GM21723 (cell line): ENCODE measurements around the gene WDR26.
A peak's percentile ranks its signal among the peaks of the same experiment; 100 is the strongest.
"Not testable (repeated sequence)": the region's sequence is repeated elsewhere in the genome, so short reads cannot be mapped to it uniquely, and the experiment has no call there.

ENCODE experiments used
- ATAC-seq: cut with Tn5 transposase; IDR thresholded peaks from one replicate; pipeline ENCODE4 v1.9.1; 2021; ENCODE audit warnings: mild to moderate bottlenecking, moderate library complexity; ENCODE audit not compliant: unreplicated experiment

Gene WDR26

DNA sequence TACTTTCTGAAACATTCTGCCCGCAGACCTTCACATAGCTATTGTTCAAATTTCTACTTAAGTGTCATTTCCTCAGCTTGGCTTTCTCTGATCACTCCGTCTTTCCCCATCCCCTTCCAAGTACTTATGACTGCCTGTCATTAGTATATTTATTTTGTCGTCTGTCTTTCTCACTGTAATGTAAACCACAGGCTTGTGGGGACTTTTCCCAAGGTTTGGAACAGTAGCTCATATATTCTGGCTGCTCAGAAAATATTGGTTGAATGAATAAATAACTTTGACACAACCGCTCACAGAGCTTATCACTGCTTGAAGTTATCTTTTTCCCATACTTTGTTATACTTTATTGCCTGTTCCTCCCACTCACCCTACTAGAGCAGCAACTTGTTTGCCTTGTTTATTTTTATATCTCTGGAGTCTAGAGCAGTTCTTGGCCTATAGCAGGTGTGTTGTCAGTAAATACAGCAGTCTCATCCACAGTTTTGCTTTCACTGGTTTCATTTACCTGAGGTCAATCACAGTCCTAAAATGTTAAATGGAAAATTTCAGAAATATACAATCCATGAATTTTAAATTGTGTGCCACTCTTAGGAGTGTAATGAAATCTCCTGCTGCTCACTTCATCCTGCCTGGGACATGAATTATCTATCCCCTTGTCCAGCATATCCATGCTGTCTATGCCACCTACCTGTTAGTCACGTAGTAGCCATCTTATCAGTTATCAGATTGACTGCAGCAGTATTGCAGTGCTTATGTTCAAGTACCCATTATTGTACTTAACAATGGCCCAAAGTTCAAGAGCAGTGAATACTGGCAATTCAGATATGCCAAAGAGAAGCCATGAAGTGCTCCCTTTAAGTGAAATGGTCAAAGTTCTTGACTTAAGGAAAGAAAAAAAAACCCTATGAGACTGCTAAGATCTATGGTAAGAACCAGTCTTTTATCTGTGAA lies 80.3 kb downstream of the WDR26 start:
- no peak for ATAC-seq

DNA sequence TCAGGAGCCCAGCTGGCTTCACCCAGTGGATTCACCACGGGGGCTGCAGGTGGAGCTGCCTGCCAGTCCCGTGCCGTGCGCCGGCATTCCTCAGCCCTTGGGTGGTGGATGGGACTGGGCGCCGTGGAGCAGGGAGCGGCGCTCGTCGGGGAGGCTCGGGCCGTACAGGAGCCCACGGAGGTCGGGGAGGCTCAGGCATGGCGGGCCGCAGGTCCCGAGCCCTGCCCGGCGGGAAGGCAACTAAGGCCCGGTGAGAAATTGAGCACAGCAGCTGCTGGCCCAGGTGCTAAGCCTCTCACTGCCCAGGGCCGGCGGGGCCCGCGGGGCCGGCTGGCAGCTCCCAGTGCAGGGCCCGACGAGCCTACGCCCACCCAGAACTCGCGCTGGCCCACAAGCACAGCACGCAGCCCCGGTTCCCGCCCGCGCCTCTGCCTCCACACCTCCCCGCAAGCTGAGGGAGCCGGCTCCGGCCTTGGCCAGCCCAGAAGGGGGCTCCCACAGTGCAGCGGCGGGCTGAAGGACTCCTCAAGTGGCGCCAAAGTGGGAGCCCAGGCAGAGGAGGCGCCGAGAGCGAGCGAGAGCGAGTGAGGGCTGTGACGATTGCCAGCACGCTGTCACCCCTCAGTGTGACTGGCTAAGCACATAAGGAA lies 82.0 kb downstream of the WDR26 start:
- ATAC-seq: not testable (repeated sequence)

DNA sequence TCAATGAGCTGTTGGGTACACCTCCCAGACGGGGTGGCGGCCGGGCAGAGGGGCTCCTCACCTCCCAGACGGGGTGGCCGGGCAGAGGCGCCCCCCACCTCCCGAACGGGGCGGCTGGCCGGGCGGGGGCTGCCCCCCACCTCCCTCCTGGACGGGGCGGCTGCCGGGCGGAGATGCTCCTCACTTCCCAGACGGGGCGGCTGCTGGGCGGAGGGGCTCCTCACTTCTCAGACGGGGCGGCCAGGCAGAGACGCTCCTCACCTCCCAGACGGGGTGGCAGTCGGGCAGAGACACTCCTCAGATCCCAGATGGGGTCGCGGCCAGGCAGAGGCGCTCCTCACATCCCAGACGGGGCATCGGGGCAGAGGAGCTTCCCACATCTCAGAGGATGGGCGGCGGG lies 84.9 kb downstream of the WDR26 start:
- ATAC-seq: not testable (repeated sequence)

DNA sequence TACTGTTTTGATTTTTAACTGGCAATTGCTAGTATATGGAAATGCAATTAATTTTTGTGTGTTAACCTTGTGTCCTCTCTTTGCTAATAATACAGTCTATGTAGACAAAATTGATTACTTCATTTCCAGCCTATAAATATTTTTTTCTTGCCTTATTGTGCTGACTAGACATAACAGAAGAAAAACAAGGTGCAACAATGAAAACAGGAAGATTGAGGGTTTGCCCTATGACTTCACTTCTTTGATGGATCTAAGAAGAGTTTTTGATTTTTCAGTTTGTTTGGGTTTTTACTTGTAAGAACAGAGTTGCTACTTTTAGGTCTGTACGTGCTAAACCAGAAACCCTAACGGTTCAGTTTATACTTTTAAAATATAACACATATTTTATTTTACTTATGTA lies 86.5 kb downstream of the WDR26 start:
- no peak for ATAC-seq

DNA sequence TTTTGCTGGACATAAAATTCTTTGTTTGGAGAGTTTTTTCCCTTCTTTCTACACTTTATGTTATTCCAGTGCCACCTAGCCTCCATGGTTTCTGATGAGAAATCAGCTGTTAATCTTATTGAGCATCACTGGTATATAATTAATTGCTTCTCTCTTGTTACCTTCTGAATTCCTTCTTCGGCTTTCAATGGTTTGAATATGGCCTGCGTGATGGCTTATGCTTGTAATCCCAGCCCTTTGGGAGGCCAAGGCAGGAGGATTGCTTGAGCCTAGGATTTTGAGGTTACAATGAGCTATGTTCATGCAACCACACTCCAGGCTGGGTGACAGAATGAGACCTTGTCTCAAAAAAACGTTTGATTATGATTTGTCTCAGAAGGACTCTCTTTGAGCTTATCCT lies 90.9 kb downstream of the WDR26 start:
- ATAC-seq: no peak

DNA sequence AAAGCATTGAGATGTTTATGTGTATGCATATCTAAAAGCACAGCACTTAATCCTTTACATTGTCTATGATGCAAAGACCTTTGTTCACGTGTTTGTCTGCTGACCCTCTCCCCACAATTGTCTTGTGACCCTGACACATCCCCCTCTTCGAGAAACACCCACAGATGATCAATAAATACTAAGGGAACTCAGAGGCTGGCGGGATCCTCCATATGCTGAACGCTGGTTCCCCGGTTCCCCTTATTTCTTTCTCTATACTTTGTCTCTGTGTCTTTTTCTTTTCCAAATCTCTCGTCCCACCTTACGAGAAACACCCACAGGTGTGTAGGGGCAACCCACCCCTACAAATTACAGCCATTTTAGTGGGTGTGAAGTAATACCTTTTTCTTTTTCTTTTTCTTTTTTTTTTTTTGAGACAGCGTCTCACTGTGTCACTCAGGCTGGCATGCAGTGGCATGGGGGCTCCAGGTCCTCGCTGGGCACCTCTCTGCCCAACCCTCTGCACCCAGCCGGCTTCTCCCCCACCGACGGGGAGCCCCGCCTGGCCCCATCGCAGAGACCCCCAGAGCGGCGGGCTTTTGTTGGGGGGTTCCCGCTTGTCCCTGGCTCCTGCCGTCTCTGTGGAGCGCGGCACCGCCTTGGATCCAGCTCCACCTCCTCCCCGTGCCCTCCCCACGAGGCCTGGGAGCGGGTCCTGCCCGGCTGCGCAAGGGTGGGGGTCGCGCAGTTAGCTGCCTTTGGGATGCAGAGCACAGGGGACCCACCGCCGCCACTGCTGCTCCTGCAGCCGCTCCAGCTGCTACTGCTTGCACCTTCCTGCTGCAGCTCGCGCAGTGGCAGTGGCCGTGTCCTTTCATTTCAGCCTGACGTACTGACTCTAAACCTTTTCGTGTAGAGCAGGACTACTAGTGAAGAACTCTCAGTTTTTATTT lies 93.9 kb downstream of the WDR26 start:
- ATAC-seq: peak; percentile 79

DNA sequence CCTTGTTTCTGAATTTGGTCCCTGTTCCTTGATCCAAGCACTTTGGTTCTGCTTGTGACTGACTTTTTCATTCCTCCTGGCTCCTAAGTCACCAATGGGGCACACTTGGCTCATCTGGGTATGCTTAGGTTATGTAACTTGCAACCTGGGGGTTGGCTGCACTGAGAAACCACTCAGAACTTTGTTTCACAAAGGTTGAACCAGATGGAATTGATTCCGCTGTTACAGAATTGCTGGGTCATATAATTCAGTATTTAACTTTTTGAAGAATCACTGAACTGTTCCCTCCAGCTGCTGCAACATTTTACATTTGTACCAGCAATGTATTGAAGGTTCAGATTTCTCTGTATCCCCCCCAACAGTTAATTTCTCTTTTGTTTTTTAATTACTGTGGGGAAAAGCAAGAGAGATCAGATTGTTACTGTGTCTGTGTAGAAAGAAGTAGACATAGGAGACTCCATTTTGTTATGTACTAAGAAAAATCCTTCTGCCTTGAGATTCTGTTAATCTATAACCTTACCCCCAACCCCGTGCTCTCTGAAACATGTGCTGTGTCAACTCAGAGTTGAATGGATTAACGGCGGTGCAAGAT lies 95.1 kb downstream of the WDR26 start:
- no peak for ATAC-seq

DNA sequence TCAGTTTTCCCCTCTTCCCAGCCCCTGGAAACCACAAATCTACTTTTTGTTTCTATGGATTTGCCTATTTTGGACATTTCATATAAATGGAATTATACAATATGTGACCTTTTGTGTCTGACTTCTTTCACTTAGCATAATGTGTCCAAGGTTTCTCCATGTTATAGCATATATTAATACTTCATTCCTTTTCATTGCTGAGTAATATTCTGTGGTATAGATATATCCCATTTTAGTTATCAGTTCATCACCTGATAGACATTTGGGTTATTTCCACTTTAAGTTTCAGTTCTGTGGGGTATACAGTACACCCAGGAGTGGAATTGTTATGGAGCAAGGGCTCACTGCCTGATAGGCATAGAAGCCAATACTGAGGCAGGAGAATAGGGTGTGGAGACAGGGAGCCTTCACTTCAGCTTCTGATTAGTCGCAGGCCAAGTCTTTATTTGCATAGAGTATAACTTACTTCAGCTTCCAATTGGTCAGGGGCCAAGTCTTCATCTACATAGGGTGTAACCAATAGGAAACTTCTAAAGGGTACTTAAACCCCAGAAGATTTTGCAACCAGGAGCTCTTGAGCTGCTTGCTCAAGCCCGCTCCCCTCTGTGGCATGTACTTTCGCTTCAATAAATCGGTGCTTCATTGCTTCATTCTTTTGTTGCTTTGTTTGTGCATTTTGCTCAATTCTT lies 96.3 kb downstream of the WDR26 start:
- ATAC-seq: no peak
